ENCODE results near the gene NOL3. TPM values are rescaled to one million over a fixed set of nuclear protein-coding genes. Genes with fewer than 3 reads are reported as not detected.

The NOL3 gene
- total and polyA plus RNA-seq, 2 of the 4 experiments (the other 2 are of a cell fraction) = 6.1 to 17.2 TPM

DNA sequence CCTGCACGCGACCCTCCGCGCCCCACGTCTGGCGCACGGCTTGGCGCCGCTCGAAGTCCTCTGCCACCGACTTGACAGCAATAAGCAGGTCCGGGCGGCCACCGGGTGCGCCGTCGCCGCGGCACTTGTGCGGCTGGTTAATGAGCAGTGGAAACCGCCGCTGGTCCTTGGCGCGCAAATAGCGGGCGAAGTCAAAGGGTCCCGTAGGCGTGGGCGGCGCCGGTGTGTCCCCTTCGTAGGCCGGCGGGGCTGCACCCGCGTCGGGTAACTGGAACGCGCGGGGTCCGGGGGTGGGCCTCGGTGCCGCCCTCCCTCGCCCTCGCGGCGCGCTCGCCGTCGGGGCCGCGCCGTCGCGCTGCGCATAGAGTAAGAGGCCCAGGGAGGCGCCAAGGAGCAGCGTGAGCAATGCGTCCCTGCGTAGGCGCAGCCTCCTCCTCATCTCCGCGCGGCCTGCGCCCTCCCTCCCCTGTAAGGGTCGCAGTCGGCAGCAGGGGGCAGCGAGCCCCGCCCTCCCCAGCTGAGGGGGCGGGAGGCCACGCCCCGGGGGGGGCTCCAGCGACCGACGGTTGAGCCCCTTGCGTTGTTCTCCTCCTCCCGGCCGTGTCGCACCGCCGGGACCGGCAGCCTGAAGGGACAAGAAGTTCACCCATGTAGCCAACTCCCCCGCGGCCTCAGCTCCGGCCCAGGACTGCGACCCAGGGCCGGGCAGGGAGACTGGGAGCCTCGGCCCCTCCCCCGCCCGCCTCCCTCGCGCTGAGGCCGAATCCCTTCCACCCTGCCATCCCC, 20.1 kb upstream of the NOL3 start:
- H2BK5ac ChIP-seq (ENCODE audit: low read depth, low read length, poor library complexity, severe bottlenecking) = peak overlapping the region; percentile 87
- ATAC-seq (ENCODE audit: low read depth) (peak; percentile 61), DNase-seq (peak; percentile 55)
- peaks cover 4% of the 10 kb centered on the region; the same call in 1 of the 2 replicates for H3K9me1 ChIP-seq (ENCODE audit: insufficient read depth, low read length)
- H4K20me1 ChIP-seq (ENCODE audit: insufficient read depth, low read length) = peaks cover 13% of the 10 kb centered on the region
- peak overlapping the region; percentile 59 for H4K5ac ChIP-seq (ENCODE audit: low read depth, low read length)
- POLR2A ChIA-PET (ENCODE audit: unreplicated experiment) = no interaction called here
- peaks cover 6% of the 10 kb centered on the region; the same call in 1 of the 2 replicates for H3K4me1 ChIP-seq (ENCODE audit: control insufficient read depth, insufficient read depth, low read length)
- H3K9me3 ChIP-seq (ENCODE audit: control insufficient read depth, insufficient read depth, low read length) = no peaks in the 10 kb centered on the region
- no peaks in the 10 kb centered on the region for H3K27me3 ChIP-seq (ENCODE audit: control insufficient read depth, insufficient read depth, low read length)
- H3K9ac ChIP-seq (ENCODE audit: low read depth, low read length) = peak overlapping the region; percentile 64
- peak overlapping the region; percentile 99 for H2AFZ ChIP-seq (replicated peaks; ENCODE audit: low read length, poor library complexity)
- CTCF ChIA-PET = interaction anchor here (0.7 to 1.0 kb wide), 4 partner anchors 10 to 46 kb away, joined by 3 to 4 read pairs (median 3); no protein-coding TSS in a partner anchor
- peak overlapping the region; percentile 71 for H4K91ac ChIP-seq (ENCODE audit: insufficient read depth, low read depth, low read length)
- in situ Hi-C loops (cut with MboI; ENCODE audit: low sequenced_read_pairs) (no loop called here), dilution Hi-C loops (cut with HindIII; ENCODE audit: low sequenced_read_pairs, unreplicated experiment) (no loop called here), intact Hi-C loops (cut with micrococcal nuclease) (loop anchor here (2.0 to 10.0 kb wide), 2 partner anchors 131 to 255 kb away; no protein-coding TSS in a partner anchor)
- peak overlapping the region; percentile 84 for H3K14ac ChIP-seq (replicated peaks; ENCODE audit: low read depth, low read length)
- 26% methylated on average over 27 of the region's 94 CpGs; no CpG with 5 or more reads in 1 of the 2 experiments for WGBS, 2 experiments (ENCODE audit: extremely low coverage in 2 of 2, insufficient read length in 1 of 2)
- peak overlapping the region; percentile 66; the same call in 1 of the 2 replicates for H3K18ac ChIP-seq (ENCODE audit: low read depth, low read length)
- peak overlapping the region; percentile 95 for H2AK9ac ChIP-seq (replicated peaks; ENCODE audit: low read depth, low read length, poor library complexity)
- H3K79me1 ChIP-seq (ENCODE audit: low read depth in 1 of 2, low read length in 2 of 2) = peaks cover 0 to 30% of the 10 kb centered on the region in 2 experiments; a peak in 2 of 4 replicates
- H2AK5ac ChIP-seq (ENCODE audit: low read depth, low read length) = peak overlapping the region; percentile 65; the same call in 1 of the 2 replicates
- 0 out of 2 replicates have a peak overlapping the region, but pooled peaks have one; percentile 54 for H3K23ac ChIP-seq (ENCODE audit: low read depth, low read length)
- no peak for TF ChIP-seq POLR2A (IDR thresholded peaks at IDR 0.05; ENCODE audit: low read depth, low read length)
- no peak for TF ChIP-seq FOS (IDR thresholded peaks at IDR 0.05; ENCODE audit: low read depth, low read length)
- TF ChIP-seq MAZ (IDR thresholded peaks at IDR 0.05; ENCODE audit: borderline replicate concordance, low read depth, low read length) = peak; percentile 42; the same call in 1 of the 2 replicates
- TF ChIP-seq, protein P1, sequence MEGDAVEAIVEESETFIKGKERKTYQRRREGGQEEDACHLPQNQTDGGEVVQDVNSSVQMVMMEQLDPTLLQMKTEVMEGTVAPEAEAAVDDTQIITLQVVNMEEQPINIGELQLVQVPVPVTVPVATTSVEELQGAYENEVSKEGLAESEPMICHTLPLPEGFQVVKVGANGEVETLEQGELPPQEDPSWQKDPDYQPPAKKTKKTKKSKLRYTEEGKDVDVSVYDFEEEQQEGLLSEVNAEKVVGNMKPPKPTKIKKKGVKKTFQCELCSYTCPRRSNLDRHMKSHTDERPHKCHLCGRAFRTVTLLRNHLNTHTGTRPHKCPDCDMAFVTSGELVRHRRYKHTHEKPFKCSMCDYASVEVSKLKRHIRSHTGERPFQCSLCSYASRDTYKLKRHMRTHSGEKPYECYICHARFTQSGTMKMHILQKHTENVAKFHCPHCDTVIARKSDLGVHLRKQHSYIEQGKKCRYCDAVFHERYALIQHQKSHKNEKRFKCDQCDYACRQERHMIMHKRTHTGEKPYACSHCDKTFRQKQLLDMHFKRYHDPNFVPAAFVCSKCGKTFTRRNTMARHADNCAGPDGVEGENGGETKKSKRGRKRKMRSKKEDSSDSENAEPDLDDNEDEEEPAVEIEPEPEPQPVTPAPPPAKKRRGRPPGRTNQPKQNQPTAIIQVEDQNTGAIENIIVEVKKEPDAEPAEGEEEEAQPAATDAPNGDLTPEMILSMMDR (conservative IDR thresholded peaks at IDR 0.05; ENCODE audit: low read depth, low read length) = no peak; the same call in 1 of the 2 replicates
- no peak overlapping the region for H2BK20ac ChIP-seq (ENCODE audit: low read depth, low read length)
- peaks cover 38% of the 10 kb centered on the region for H3K36me3 ChIP-seq (ENCODE audit: control insufficient read depth, insufficient read depth, low read length)
- peak overlapping the region; percentile 72 to 97 for H4K8ac ChIP-seq (ENCODE audit: low read depth in 2 of 2, low read length in 2 of 2)
- H2BK120ac ChIP-seq (ENCODE audit: low read depth, low read length) = peak overlapping the region; percentile 82; the same call in 1 of the 2 replicates
- H3K4ac ChIP-seq (ENCODE audit: low read depth, low read length) = peak overlapping the region; percentile 87
- BruUV-seq (replicated peaks) = no TSS peak
- no peak overlapping the region; the same call in 2 of the 3 replicates for H2BK15ac ChIP-seq (ENCODE audit: low read depth, low read length)
- peak overlapping the region; percentile 88; the same call in 1 of the 2 replicates for H3K56ac ChIP-seq (ENCODE audit: extremely low read depth, insufficient read depth, low read length)
- H3K4me2 ChIP-seq (ENCODE audit: low read depth, low read length) = peak overlapping the region; percentile 84
- peak overlapping the region; percentile 92 for H3K27ac ChIP-seq (ENCODE audit: insufficient read depth, low read length)
- H3K4me3 ChIP-seq (ENCODE audit: insufficient read depth, low read depth, low read length) = peak overlapping the region; percentile 76
